GM23338 (cell line): ENCODE data around the gene ABCB11.

Experiments used
- CREB1 ChIP-seq: fragments of 250-450 bp; sonication (Bioruptor Pico); IDR thresholded peaks from 2 replicates; pipeline ENCODE4 v1.5.0; 2020; ENCODE audit warnings: low read depth, mild to moderate bottlenecking, moderate library complexity
- CTCF ChIP-seq, 2 experiments: fragments of 200-600 bp in 1 of 2; sonication (generic) in 1 of 2; conservative IDR thresholded peaks; 2 replicates each; pipeline versions ENCODE4 v1.5.1 to v1.6.1; 2016 to 2017; ENCODE audit warnings: antibody characterized with exemption in 2 of 2, low read depth in 2 of 2, mild to moderate bottlenecking in 2 of 2, moderate library complexity in 1 of 2
- EZH2 ChIP-seq: fragments of 200-600 bp; sonication (generic); IDR thresholded peaks from one replicate; pipeline ENCODE4 v1.8.0; 2017; ENCODE audit warnings: antibody characterized with exemption, mild to moderate bottlenecking, low read depth; ENCODE audit not compliant: unreplicated experiment
- EZH2phosphoT487 ChIP-seq: fragments of 200-600 bp; sonication (generic); IDR thresholded peaks from one replicate; pipeline ENCODE4 v1.8.1; 2018; ENCODE audit warnings: antibody characterized with exemption; ENCODE audit not compliant: unreplicated experiment
- NANOG ChIP-seq: IDR thresholded peaks from 2 replicates; pipeline ENCODE4 v1.6.1; 2016; ENCODE audit warnings: antibody characterized with exemption, borderline replicate concordance
- POLR2AphosphoS5 ChIP-seq: IDR thresholded peaks from 2 replicates; pipeline ENCODE4 v1.6.1; 2016; ENCODE audit warnings: antibody characterized with exemption, low read depth
- REST ChIP-seq: IDR thresholded peaks from one replicate; pipeline ENCODE4 v1.6.1; 2018; ENCODE audit warnings: antibody characterized with exemption; ENCODE audit not compliant: unreplicated experiment
- STAT1 ChIP-seq: IDR thresholded peaks from one replicate; pipeline ENCODE4 v1.6.1; 2016; ENCODE audit warnings: antibody characterized with exemption; ENCODE audit not compliant: unreplicated experiment
- ZNF331 ChIP-seq: fragments of 250-450 bp; sonication (Bioruptor Pico); IDR thresholded peaks from 2 replicates; pipeline ENCODE4 v1.5.0; 2020; ENCODE audit warnings: low read depth, mild to moderate bottlenecking, moderate library complexity

DNA sequence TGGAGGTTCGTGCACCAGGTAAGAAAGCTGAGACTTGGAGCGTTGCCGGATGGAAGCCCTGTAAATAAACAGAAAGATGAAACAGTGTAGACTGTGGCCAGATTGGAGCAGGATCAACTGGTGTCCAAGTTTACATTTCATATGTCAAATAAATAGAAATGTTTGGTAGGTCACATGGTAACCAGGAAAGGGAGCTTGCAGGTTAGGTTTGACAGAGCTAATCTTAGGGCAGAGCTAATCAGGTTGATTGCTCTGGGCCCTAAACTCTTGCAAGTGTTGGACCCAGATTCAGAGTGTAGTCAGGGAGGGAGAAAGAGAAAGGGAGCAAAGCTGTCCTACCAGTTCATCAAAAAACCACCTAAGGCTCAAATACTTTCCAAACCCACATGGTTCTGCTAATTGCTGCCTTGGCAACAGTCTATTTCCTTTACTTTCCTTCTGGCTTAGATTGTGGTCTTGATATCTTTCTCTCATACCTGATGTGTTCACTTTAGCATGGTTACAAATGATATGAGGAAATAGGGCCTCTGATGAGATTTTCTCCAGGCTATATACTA lies 66.8 kb downstream of the ABCB11 start:
- TF ChIP-seq CTCF (conservative IDR thresholded peaks at IDR 0.05; ENCODE audit: low read depth in 2 of 2) (no peak), POLR2AphosphoS5 (no peak), NANOG (no peak), REST (no peak), EZH2 (no peak), EZH2phosphoT487 (no peak), STAT1 (no peak), CREB1 (no peak), ZNF331 (CRISPR knock-in tag) (no peak)
